HG03139 (cell line): ENCODE results near the gene KIRREL1.

Source experiments
- ATAC-seq: cut with Tn5 transposase; IDR thresholded peaks from one replicate; pipeline ENCODE4 v1.9.1; 2021; ENCODE audit not compliant: unreplicated experiment

Gene KIRREL1

DNA sequence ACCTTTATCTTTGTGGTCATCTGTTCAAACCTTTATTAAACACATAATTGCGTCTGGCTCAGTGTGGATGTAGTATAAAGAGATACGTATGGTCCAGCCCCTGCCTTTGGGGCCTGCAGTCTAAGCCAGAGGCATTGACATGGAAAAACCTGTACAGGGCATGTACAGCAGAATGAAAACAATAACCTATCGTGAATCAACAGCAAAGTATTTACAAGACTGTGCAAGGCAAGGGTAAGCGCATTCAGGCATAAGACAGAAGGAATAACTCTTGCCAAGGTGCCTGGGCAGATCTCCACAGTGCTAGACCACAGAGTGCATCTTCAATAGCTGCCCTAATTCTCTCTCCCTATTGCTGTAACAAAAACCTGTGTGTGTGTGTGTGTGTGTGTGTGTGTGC lies 35.5 kb downstream of the KIRREL1 start:
- no peak for ATAC-seq

DNA sequence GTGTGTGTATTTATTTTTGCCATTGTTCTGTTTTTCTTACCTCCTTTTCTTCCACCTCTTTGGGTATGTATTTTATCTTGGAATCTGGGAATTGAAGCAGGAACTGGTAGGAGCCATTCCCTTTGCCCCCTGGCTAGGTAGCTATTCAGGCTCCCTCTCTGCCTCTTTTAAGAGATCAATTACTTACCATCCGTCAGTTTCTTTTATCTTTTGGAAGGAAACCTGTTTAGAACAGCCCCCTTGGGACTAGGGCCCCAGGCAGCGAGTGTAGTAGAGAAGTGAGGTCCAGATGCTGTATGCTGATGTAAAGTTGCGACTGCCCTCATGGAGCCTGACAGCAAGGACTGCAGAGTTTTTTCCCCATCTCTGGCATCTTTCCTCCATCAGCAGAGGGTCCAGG lies 41.6 kb downstream of the KIRREL1 start:
- ATAC-seq, result no peak

DNA sequence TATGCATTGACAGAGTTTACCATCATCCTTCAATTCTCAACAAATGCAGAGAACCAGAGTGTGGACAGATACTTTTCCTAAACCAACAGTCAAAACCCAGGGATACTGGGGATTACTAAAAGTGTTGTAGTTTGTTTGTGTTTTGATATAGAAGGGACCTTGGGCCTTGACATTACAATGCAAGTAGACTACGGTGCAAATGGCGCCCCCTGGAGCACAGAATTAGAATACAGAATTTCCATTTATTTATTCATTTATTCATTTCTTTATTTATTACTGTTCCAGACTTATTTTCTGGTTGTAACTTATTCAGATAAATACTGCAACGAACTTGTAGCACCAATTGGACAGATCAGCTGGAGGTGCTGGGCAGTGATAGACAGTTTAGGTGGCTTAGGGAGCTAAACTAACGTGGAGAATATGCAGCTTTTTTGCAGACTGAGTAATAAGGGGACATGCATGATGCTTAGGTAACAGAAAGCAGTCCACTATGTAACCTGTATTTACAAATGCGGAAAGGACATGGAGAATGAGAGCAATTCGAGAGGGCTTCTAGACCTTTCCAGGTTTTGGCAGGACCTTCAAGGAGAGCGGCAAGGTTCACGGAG lies 42.6 kb downstream of the KIRREL1 start:
- ATAC-seq, result no peak

DNA sequence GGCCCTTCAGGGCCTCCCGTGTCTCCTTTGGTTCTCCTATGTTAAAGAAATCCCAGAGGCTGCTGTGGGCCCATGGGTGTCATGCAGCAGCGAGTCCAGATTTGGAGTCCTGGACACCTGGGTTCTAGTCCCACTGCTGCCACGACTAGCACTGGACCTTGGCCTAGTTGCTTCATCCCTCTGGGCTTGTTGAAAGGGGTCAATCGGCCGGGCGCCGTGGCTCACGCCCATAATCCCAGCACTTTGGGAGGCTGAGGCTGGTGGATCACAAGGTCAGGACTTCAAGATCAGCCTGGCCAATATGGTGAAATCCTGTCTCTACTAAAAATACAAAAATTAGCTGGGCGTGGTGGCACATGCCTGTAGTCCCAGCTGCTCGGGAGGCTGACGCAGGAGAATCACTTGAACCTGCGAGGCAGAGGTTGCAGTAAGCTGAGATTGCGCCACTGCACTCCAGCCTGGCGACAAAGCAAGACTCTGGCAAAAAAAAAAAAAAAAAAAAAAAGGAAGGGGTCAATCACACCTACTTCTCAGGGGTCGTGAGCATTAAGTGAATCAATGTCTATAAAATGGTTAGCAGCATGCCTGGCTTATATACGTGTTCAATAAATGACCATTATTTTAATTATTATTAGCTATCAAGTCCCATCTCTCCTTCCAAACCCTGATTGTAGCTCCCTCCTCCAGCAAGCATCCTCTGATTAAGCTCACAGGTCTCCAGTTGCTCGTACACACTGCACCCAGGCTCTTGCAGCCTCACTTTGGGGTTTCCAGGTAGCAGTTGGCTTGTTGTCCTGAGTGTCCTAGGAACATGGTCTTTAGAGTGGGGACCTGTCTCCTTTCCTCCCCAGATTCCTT lies 43.8 kb downstream of the KIRREL1 start:
- ATAC-seq, result no peak

DNA sequence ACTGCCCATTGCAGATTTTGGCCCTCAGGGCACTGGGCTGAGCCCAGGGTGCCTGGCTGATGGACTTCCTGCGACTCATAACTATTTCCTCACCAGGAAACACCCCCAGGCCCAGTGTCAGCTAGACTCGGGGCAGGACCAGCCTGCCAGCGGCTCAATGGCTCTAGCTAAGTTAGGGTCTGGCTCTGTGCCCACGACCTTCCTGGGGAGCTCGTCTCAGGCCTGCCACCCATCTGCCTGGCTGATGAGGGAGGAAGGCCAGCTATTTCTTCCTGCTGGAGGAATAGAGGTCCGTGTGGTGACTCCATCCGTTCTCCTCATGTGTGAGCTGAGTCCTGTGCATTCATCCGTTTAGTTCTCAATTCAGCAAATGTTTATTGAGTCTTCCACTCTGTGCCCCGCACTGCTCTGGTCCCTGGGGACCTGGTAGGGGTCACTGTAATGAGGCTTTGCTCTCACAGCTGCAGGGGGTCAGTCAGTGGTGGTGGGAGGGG lies 44.5 kb downstream of the KIRREL1 start:
- no peak for ATAC-seq

DNA sequence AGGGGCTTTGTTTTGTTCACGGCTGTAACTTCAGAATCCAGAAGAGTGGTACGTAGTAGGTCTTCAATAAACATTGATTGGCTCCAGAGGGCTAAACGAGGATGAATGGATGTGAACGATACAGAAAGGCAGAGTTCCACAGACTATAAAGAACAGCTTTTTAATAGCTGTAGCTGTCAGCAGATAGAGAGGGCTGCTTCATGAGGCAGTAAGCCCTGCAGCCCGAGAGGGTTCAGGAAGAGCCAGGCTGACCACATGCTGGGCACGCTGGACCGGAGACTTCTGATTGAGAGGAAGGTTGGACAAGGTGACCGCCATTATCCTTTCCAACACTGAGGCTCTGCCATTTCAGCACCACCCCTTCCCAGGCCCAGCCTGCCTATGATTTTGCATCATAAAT lies 45.3 kb downstream of the KIRREL1 start:
- no peak for ATAC-seq

DNA sequence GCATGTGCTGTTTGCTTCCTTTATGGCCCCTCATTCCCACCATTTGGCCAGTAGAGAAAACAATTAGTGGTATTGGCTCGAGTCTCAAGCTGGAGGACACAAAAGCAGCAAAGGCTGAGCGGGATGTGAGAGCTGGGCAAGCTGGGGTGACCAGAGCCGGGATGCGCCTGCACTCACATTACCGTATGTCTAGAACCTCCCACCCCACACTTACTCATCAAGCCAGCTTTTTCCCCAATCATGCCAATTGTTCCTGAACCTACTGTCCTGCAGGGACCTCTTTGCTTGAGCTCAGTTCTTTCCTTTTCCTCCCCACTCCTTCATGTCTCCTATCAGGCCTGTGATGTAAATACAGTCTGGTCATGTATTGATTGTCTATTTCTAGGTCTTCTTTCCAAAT lies 45.9 kb downstream of the KIRREL1 start:
- ATAC-seq, result no peak

DNA sequence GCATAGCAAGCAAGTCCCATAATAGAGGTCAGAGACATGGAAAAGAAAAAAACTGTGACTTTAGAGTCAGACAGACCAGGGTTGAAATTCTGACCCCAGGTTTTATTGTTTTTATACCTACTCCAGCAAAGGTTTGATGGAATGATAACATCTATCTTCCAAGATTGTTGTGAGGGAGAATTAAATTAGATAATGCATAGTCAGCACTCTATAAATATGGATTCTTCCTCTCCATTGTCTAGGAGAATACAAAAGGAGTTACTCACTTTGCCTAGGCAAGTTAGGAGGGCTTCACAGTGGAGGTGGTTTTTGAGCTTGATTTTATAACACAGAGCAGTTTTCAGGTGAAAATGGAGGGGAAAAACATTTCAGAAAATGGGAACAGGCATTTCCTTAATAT lies 46.9 kb downstream of the KIRREL1 start:
- no peak for ATAC-seq

DNA sequence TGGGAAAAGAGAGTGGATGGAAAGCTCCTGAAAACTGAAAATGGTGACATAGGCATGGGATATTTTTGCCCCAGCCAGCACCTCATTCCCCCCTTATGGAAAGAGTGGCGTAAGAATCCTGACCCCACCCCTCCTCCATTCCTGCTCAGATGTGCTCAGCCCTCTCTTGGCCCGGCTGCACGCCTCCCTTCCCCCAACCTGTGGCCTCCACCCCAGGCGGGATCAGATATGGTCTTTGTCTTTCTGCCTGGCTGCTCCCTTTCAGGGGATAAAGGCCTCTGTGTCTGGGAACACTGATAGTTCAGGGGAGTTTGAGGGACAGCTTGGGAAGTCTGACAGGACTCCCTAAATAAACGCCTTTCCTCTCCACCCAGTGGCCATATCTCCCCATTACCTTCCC lies 49.8 kb downstream of the KIRREL1 start:
- no peak for ATAC-seq

DNA sequence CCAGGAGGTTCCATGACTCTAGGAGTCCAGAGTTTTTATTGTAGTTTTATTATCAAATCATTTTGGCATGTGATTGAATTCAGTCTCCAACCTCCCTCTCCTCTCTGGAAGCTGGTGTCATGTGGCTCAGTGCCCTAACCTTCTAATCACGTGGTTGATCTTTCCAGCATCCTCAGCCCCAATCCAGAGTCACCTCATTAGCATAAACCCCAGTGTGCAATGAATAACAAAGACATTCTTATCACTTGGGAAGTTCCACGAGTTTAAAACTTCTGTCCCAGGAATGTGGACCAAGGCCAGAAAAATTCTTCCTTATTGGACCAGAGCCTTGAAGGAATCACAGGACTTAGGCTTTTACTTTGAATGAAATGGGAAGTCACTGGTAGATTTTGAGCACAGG lies 52.2 kb downstream of the KIRREL1 start:
- no peak for ATAC-seq

DNA sequence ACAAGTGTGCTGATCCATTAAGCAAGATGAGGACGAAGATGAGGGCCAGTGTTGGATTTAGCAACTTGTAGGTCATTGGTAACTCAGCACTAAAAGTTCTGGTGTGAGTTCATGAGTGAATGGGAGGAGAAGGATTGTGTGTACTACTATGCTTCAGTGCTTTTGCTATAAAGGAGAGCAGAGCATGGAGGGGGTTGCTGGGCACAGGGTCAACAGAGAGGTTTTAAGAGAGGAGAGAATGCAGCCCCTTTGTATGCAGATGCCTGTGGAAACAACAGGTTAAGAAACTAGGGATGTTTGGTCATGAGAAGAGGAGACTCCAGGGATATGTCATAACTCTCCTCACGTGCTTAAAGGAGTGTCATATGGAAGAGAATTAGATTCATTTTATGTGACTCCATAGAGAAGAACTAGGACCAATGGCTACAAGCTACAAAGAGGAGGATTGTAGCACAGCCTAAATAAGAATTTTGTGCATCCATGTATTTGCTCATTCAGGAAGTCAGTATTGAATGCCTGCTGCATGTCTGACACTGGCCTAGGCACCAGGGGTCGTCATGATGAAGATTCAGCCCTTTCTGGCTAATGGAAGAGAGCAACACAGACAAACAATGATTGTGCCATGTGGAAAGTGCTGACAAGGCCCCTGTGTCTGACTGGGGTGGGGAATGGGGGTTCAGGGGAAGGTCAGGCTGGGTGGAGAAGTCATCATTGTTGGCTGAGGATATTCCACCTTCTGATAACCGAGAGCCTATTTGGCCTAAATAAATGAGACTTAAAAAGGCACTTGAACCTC lies 53.5 kb downstream of the KIRREL1 start:
- no peak for ATAC-seq

DNA sequence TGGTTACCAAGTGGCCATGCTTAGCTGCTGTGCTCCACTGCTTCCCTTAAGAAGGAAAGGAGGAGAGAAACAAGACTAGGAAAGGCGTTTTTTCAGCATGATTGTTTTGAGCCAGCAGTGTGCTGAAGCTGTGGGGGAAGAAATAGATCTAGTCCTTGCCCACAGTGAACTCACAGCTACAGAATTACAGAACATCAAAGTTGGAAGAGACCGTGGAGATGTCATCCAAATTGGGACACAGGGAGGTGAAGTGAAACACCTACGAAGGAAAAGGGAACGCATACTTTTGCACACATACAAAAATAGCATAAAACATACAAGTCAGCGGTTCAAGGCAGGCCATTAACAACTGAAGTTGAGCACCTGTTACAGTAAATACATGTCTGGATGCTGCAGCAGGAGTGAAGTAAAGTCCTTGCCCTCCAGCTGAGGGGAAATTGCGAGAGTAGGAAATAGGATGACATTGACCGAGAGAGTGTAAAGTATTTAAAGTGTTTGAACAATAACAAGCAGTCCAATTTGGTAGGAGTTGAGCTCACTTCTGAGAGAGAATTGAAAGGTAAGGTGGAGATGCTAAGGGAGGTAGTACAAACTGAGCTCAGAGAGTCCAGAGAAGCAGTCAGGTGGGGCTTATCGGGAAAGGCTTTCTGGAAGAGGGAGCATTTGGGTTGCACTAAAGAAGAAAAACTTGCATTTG lies 55.1 kb downstream of the KIRREL1 start:
- no peak for ATAC-seq

DNA sequence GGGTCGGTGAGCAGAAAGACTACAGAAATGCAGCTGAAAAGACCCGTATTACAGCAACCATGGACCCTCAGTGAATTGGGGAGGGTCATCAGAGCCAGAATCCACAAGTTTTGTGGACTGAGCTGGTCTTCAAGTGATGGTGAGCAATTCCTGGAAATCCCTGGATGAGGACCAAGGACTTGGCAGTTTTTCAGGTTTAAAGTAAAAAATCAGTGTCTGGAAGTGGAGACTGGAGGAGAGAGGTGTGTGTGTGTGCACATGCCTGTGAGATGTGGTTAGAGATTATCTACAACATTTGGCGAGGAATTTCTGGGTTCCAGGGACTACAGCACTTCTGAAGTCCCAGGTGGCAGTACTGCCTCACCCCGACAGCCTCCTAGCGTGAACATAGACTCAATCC lies 56.4 kb downstream of the KIRREL1 start:
- no peak for ATAC-seq

DNA sequence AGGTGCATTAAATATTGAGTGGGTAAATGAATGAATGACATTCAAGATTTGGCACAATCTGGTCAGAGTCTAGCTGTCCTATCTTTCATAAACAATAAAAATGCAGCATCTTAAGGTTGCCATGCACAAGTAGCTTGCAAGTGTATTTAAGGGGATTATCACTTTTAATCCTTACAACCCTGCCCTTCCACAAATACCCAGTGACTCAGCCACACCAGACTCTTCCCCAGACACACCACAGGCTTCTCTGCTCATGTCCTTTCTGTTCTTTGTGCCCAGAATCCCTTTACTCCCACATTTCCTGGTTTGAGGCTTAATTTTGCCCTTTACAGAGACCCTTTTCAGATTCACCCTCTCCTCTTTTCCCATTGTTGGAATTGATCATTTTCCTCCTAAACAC lies 59.8 kb downstream of the KIRREL1 start:
- ATAC-seq, result no peak

DNA sequence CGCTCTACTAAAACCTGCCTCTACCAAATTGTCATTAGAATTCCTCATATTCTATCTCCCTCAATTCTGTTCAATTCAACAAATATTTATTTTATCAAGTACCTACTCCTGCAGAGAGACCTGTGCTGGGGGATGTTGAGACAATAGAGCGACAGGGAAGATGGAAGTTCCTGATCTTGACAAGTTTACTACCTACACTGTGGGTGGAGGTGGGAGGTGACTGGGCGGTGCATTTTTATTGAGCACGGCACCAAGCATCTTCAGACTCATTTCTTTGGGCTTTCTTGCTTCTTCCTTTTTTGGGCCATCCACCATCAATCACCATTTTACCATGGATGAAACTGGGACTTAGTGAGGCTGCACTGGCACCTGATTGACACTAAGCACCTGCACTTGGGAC lies 61.3 kb downstream of the KIRREL1 start:
- no peak for ATAC-seq

DNA sequence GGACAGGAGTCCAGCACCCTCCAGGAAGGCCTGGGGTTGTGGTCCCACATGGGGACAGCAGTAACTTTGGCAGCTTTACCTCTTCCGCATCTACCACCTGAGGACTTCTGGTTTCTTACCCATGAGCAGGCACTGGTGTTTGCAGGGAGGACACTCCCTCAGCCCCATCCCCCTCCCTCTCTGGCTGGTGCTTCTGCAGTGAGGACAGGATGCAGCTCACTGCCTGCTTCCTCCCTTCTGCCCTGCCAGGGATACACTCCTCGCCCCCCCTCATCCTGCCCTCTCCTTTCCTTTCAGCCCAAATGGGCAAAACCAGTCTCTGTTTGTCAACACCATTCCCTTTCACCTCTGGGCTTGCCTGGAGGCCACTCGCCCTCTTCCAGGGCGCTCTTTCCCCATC lies 62.4 kb downstream of the KIRREL1 start:
- no peak for ATAC-seq

DNA sequence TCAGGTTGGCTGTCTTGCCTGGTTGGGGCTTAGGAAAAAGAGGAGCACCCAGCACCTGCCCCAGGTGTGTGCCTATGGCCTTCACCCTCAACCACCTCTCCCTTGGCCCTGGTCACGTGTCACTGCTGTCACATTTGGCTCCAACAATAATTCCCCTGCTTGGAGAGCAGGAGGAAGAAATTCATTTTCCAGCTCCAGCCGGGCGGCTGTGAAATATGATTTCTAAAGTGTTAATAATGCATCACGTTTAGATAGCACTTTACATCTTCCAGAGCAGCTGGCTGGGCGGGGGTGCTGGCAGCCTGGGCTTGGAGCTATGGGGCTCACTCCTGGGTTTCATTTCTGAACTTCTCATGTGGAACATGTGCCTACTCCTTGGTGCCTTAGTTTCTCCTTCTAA lies 63.1 kb downstream of the KIRREL1 start:
- no peak for ATAC-seq

DNA sequence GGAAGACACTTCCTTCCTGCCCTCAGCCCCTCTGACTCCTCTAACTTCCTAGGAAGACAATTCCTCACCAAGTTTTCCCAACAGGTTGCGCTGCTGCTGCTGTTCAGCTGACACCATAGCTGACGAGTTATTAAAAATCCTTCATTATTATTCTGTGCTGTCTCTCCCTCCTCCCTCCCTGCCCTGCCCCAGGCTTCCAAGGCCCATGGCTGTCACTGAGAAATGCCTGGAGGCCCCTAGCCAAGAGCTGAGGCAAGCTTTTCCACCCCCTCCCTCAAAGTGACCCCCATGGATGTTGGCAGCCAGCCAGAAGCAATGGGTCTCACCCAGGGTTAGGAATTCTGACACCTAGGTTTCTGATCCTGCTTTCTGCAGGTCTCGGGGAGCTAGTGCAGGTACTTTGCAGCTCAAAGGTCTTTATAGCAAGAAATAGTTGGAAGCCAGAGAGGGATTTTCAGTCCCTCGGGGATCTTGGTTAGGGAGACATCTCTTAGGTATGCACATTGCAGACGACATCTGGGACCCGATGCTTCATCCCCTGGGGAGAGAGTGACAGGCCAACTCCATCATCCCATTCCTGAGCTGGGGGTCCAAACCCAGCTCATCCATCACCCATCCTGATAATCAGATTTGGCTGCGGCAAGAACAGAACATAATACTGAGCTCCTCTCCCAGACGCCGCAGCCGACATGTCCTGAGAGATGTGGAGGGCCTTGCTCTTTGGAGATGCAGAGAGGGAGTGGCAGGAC lies 65.0 kb downstream of the KIRREL1 start:
- no peak for ATAC-seq

DNA sequence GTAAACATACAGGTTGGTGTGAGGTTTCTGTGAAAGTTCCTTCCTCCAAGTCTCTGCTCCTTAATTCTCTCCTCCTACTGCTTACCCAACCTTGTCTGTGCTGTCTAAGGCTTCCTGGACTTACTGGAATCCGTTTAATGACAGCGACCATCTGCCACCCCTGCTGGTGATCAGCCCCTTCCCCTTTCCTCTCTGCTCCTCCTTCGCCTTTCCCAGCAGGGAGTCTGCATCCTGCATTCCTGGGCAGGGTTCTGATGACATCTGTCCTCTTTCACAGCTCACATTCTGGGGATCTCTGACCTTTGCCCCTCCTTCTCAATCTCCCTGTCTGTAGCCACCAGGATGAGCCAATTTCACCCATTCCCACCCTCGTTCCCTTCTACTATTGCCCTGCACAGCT lies 66.5 kb downstream of the KIRREL1 start:
- no peak for ATAC-seq

DNA sequence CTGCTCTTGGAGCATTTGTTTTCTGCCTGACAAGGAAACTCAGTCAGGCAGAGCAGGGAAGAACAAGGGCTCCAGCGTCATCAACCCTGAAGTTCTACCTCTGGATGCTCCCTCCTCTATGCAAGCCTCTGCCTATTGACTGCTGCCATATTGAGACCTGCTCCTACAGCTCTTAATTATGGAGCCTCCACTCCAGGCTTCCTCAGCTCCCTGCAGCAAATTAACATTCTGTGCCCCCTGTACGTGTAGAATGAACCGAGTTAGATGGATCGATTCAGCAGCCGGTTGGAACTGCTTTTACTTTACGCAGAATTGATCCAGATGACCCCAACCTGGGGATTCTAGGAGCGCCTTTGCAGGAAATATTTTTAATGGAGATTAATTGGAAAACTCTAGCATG lies 68.7 kb downstream of the KIRREL1 start:
- no peak for ATAC-seq

DNA sequence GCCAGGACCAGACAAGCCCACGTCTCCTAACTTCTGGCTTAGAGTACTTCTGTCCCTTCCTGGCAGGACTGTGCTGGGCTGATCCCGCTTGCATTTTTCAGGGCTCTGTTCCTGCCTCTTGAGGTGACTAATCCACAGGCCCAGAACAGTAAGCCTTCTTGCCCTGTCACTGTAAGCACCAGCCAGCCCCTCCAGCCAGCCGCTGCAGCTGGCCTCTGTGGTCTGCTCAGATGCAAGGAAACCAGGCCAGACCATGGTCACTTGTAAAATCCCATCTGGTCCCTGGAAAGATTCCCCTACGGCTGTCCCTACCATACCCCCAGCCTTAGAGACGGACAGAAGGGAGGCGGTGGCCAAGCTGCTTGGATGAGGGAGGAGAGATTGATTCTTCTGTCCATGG lies 74.2 kb downstream of the KIRREL1 start:
- no peak for ATAC-seq
